Endothelial cell of umbilical vein (primary cell): Measurements from ENCODE around the gene CTNS.

Source experiments
- EZH2 ChIP-seq: IDR thresholded peaks from 2 replicates; pipeline ENCODE4 v1.6.1; 2012; ENCODE audit warnings: borderline replicate concordance, low read depth, mild to moderate bottlenecking, moderate library complexity, low read length, inconsistent platforms; ENCODE audit not compliant: severe bottlenecking
- FOS ChIP-seq: IDR thresholded peaks from 2 replicates; pipeline ENCODE4 v1.6.1; 2011; ENCODE audit warnings: mild to moderate bottlenecking, low read length, moderate library complexity, borderline replicate concordance; ENCODE audit not compliant: insufficient read depth
- GATA2 ChIP-seq: IDR thresholded peaks from 2 replicates; pipeline ENCODE4 v1.7.0; 2011; ENCODE audit warnings: low read depth, mild to moderate bottlenecking, moderate library complexity, mixed read lengths, low read length; ENCODE audit not compliant: insufficient read length, insufficient read depth
- JUN ChIP-seq: IDR thresholded peaks from 2 replicates; pipeline ENCODE4 v1.6.1; 2011; ENCODE audit warnings: borderline replicate concordance, low read depth; ENCODE audit not compliant: insufficient read length, insufficient read depth
- MYC ChIP-seq: IDR thresholded peaks from one replicate; pipeline ENCODE4 v1.6.1; 2011; ENCODE audit warnings: mild to moderate bottlenecking, low read depth, low read length
- POLR2A ChIP-seq: IDR thresholded peaks from 2 replicates; pipeline ENCODE4 v1.6.1; 2012; ENCODE audit warnings: low read depth, mild to moderate bottlenecking, control low read depth, low read length
- POLR2AphosphoS5 ChIP-seq: IDR thresholded peaks from 2 replicates; pipeline ENCODE4 v1.6.1; 2012; ENCODE audit warnings: low read depth, mild to moderate bottlenecking, control low read depth, low read length, moderate library complexity; ENCODE audit not compliant: insufficient read depth
- TF ChIP-seq, protein P1 (sequence below), 2 donors: IDR thresholded peaks; 1 replicate in 1 of 2; 2 replicates in 1 of 2; pipeline ENCODE4 v1.5.1; 2011; ENCODE audit warnings: low read length in 2 of 2, mild to moderate bottlenecking in 2 of 2, moderate library complexity in 2 of 2, control low read depth in 1 of 2, inconsistent platforms in 1 of 2, low read depth in 1 of 2; ENCODE audit not compliant: insufficient read depth in 1 of 2; ENCODE audit errors: extremely low read depth in 1 of 2
- TF ChIP-seq, protein P2 (sequence below): IDR thresholded peaks from 2 replicates; pipeline ENCODE4 v1.6.1; 2011; ENCODE audit not compliant: insufficient read depth, insufficient read length

DNA sequence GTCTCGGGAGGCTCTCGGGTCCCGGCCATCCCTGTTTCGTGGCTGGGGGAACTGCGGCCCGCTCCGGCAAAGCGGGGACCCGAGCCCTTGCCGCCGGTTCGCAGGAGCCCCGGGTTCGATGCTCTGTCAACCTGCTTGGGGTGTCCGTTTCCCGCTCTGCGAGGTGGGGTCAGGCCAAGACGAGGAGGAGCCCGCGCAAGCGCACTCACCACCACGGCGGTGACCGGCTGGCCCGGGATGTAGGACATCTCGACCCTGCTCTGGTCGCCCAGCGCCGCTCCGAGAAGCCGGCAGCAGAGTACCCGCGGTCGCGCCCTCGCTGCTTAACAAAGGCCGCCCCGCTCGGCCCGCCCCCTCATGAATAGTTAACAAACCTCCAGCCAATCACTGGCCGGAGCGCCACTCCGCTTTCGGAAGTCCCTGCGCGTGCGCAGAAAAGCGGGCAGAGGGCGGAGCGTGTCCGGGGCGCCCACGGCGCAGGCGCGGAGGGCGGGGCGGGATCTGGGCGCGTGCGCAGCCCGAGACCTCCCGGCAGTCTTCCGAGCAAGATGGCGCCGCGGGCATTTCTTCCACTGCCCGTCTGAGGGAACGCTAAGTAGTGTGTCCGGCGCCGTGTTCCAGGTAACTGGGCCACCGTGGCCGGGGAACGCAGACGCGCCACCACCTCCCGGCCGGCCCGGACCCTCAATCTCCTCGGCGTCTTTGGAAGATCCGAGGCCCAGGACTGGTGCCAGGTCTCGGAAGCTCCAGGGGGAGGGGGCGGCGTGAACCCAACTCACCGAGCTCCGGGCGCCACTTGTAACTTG, 31.9 kb downstream of the CTNS start, which contains the start of the genes EMC6 and TAX1BP3:
- TF ChIP-seq, protein P1, sequence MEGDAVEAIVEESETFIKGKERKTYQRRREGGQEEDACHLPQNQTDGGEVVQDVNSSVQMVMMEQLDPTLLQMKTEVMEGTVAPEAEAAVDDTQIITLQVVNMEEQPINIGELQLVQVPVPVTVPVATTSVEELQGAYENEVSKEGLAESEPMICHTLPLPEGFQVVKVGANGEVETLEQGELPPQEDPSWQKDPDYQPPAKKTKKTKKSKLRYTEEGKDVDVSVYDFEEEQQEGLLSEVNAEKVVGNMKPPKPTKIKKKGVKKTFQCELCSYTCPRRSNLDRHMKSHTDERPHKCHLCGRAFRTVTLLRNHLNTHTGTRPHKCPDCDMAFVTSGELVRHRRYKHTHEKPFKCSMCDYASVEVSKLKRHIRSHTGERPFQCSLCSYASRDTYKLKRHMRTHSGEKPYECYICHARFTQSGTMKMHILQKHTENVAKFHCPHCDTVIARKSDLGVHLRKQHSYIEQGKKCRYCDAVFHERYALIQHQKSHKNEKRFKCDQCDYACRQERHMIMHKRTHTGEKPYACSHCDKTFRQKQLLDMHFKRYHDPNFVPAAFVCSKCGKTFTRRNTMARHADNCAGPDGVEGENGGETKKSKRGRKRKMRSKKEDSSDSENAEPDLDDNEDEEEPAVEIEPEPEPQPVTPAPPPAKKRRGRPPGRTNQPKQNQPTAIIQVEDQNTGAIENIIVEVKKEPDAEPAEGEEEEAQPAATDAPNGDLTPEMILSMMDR (IDR thresholded peaks at IDR 0.05; ENCODE audit: extremely low read depth in 1 of 2, insufficient read depth in 1 of 2, low read depth in 1 of 2, low read length in 2 of 2), result no peak
- TF ChIP-seq EZH2 (no peak), POLR2A (peak; percentile 99), MYC (no peak), POLR2AphosphoS5 (peak; percentile 99), JUN (no peak), FOS (no peak), GATA2 (no peak)
- TF ChIP-seq, protein P2, sequence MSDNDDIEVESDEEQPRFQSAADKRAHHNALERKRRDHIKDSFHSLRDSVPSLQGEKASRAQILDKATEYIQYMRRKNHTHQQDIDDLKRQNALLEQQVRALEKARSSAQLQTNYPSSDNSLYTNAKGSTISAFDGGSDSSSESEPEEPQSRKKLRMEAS, result no peak
